ENCODE results near the gene SNX4.

DNA sequence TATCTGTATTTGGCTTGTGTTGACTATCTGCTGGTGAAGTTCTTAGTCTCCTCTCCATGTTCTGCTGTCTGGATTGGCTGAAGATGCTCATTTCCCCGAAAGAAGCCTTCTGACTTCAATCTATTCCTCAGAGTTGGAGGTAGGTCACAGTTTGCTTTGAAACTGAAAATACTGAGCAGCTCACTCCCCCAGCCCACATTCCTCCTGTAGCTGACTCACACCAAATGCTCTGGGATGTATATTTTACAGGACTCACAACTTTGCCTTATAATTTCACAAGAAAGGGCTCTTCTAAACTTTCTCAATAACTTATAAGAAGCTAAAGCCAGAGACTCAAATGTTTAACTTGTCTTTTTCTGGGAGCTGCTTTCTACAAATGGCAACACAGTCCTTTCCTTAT, 36.3 kb upstream of the SNX4 start:
- TF ChIP-seq, protein P1, sequence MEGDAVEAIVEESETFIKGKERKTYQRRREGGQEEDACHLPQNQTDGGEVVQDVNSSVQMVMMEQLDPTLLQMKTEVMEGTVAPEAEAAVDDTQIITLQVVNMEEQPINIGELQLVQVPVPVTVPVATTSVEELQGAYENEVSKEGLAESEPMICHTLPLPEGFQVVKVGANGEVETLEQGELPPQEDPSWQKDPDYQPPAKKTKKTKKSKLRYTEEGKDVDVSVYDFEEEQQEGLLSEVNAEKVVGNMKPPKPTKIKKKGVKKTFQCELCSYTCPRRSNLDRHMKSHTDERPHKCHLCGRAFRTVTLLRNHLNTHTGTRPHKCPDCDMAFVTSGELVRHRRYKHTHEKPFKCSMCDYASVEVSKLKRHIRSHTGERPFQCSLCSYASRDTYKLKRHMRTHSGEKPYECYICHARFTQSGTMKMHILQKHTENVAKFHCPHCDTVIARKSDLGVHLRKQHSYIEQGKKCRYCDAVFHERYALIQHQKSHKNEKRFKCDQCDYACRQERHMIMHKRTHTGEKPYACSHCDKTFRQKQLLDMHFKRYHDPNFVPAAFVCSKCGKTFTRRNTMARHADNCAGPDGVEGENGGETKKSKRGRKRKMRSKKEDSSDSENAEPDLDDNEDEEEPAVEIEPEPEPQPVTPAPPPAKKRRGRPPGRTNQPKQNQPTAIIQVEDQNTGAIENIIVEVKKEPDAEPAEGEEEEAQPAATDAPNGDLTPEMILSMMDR (IDR thresholded peaks at IDR 0.05; ENCODE audit: low read length), result no peak
- TF ChIP-seq EZH2 (IDR thresholded peaks at IDR 0.05; ENCODE audit: borderline replicate concordance, low read length), result no peak
